DOHH2 (cell line): Measurements from ENCODE around the gene TOMM20L.

Experiments used
- EZH2phosphoT487 ChIP-seq: fragments of 200-600 bp; sonication (generic); IDR thresholded peaks from 2 replicates; pipeline ENCODE4 v1.6.1; 2017; ENCODE audit warnings: borderline replicate concordance, mild to moderate bottlenecking, antibody characterized with exemption, low read length, moderate library complexity, mixed read lengths
- TF ChIP-seq, protein P1 (sequence below): fragments of 200-600 bp; sonication (generic); IDR thresholded peaks from one replicate; pipeline ENCODE4 v1.5.1; 2014; ENCODE audit warnings: antibody characterized with exemption, mild to moderate bottlenecking, low read depth, low read length; ENCODE audit not compliant: poor library complexity, severe bottlenecking

- TF ChIP-seq, protein P1, sequence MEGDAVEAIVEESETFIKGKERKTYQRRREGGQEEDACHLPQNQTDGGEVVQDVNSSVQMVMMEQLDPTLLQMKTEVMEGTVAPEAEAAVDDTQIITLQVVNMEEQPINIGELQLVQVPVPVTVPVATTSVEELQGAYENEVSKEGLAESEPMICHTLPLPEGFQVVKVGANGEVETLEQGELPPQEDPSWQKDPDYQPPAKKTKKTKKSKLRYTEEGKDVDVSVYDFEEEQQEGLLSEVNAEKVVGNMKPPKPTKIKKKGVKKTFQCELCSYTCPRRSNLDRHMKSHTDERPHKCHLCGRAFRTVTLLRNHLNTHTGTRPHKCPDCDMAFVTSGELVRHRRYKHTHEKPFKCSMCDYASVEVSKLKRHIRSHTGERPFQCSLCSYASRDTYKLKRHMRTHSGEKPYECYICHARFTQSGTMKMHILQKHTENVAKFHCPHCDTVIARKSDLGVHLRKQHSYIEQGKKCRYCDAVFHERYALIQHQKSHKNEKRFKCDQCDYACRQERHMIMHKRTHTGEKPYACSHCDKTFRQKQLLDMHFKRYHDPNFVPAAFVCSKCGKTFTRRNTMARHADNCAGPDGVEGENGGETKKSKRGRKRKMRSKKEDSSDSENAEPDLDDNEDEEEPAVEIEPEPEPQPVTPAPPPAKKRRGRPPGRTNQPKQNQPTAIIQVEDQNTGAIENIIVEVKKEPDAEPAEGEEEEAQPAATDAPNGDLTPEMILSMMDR: no peak
- TF ChIP-seq EZH2phosphoT487: no peak
These were observed 48.9 kb downstream of the TOMM20L start for GRCh38 chr14:58444627-58445026.
